ENCODE data around the gene ZFP90.
A peak's percentile ranks its signal among the peaks of the same experiment; 100 is the strongest.
"Not testable (repeated sequence)": the region's sequence is repeated elsewhere in the genome, so short reads cannot be mapped to it uniquely, and the experiment has no call there.

ZFP90 gene

GRCh38 chr16:68519225-68519745 lies 19.8 kb upstream of the ZFP90 start:
- DNase-seq: no peak

GRCh38 chr16:68520649-68521086 lies 18.4 kb upstream of the ZFP90 start:
- DNase-seq: peak; percentile 64 to 85 (median 79)

GRCh38 chr16:68524069-68524820 lies 14.8 kb upstream of the ZFP90 start:
- no peak for DNase-seq

GRCh38 chr16:68526143-68526781 lies 12.8 kb upstream of the ZFP90 start:
- DNase-seq: no peak

GRCh38 chr16:68526782-68527145 lies 12.3 kb upstream of the ZFP90 start:
- no peak for DNase-seq

GRCh38 chr16:68528233-68528632 lies 10.9 kb upstream of the ZFP90 start:
- no peak for DNase-seq

GRCh38 chr16:68528686-68529379 lies 10.3 kb upstream of the ZFP90 start:
- DNase-seq: peak; percentile 76 to 88 (median 84)

GRCh38 chr16:68529608-68529930 lies 9.5 kb upstream of the ZFP90 start:
- no peak for DNase-seq

GRCh38 chr16:68529931-68530701 lies 9.0 kb upstream of the ZFP90 start:
- peak; percentile 71 to 88 (median 80) for DNase-seq

GRCh38 chr16:68533937-68534336 lies 5.2 kb upstream of the ZFP90 start:
- no peak for DNase-seq

GRCh38 chr16:68535331-68535730 lies 3.8 kb upstream of the ZFP90 start:
- no peak for DNase-seq

GRCh38 chr16:68539711-68540239 lies 684 bp downstream of the ZFP90 start:
- DNase-seq: peak in 1 of 5 donors; percentile 50

- peak in 2 of 5 donors; percentile 13 to 17 for DNase-seq
Measured at GRCh38 chr16:68548947-68549346, 9.9 kb downstream of the ZFP90 start.

GRCh38 chr16:68553186-68553585 lies 14.1 kb downstream of the ZFP90 start:
- DNase-seq: no peak

GRCh38 chr16:68560341-68560740 lies 21.2 kb downstream of the ZFP90 start:
- not testable (repeated sequence) for DNase-seq

GRCh38 chr16:68563631-68564381 lies 24.7 kb downstream of the ZFP90 start:
- no peak for DNase-seq

- peak in 1 of 5 donors; percentile 7 for DNase-seq
Measured at GRCh38 chr16:68564382-68564985, 25.4 kb downstream of the ZFP90 start.

GRCh38 chr16:68574479-68574878 lies 35.4 kb downstream of the ZFP90 start:
- DNase-seq: no peak

GRCh38 chr16:68575082-68575481 lies 36.0 kb downstream of the ZFP90 start:
- DNase-seq: no peak

GRCh38 chr16:68577352-68577853 lies 38.3 kb downstream of the ZFP90 start:
- DNase-seq: no peak
